Transverse colon (tissue), 4 donors: ENCODE results near the gene RALBP1.

ENCODE experiments used
- CTCF ChIP-seq, 5 experiments: fragments of 200-600 bp in 3 of 5; fragments of 450-650 bp in 2 of 5; sonication (generic) in 3 of 5; IDR thresholded peaks; 1 replicate in 2 of 5; 2 replicates in 3 of 5; pipeline ENCODE4 v1.5.1; 2016 to 2017; ENCODE audit warnings: antibody characterized with exemption in 5 of 5, inconsistent platforms in 3 of 5, mild to moderate bottlenecking in 2 of 5, moderate library complexity in 1 of 5
- POLR2A ChIP-seq: fragments of 450-650 bp; IDR thresholded peaks from one replicate; pipeline ENCODE4 v1.6.1; 2016; ENCODE audit warnings: antibody characterized with exemption, mild to moderate bottlenecking, moderate library complexity
- POLR2AphosphoS5 ChIP-seq, 3 donors: sonication (generic); formaldehyde crosslinking; IDR thresholded peaks; one replicate each; pipeline ENCODE4 v1.6.1; 2016; ENCODE audit warnings: antibody characterized with exemption in 3 of 3

- TF ChIP-seq CTCF (IDR thresholded peaks at IDR 0.05) (no peak), POLR2A (no peak), POLR2AphosphoS5 (IDR thresholded peaks at IDR 0.05) (no peak)
Observed at GRCh38 chr18:9478545-9478944, 3.2 kb downstream of the RALBP1 start.
